HepG2 (cell line): ENCODE results near the gene GRM8.

Experiments used
- CC2D1A ChIP-seq: sonication (generic); formaldehyde crosslinking; IDR thresholded peaks from 2 replicates; pipeline ENCODE4 v1.8.1; 2023; ENCODE audit warnings: mild to moderate bottlenecking, missing genetic modification reagents
- EP300 ChIP-seq, 3 experiments: sonication (generic) in 1 of 3; formaldehyde crosslinking in 1 of 3; IDR thresholded peaks; 2 replicates each; pipeline versions ENCODE4 v1.5.1 to v1.6.1; 2011 to 2020; ENCODE audit warnings: low read depth in 2 of 3, low read length in 2 of 3, borderline replicate concordance in 1 of 3, improper control_type of control experiment in 1 of 3, mild to moderate bottlenecking in 1 of 3, missing genetic modification reagents in 1 of 3, moderate library complexity in 1 of 3
- HOXD1 ChIP-seq: sonication (generic); formaldehyde crosslinking; IDR thresholded peaks from 2 replicates; pipeline ENCODE4 v1.5.0; 2020; ENCODE audit warnings: missing genetic modification reagents
- KDM1A ChIP-seq: IDR thresholded peaks from 2 replicates; pipeline ENCODE4 v1.6.1; 2016; ENCODE audit warnings: missing compliant biosample characterization
- POLR2AphosphoS5 ChIP-seq: IDR thresholded peaks from 2 replicates; pipeline ENCODE4 v1.6.1; 2012; ENCODE audit warnings: low read depth, low read length
- SOX6 ChIP-seq, 2 experiments: fragments of 450-650 bp in 1 of 2; sonication (generic) in 1 of 2; formaldehyde crosslinking in 1 of 2; IDR thresholded peaks; 2 replicates each; pipeline versions ENCODE4 v1.4.0 to v1.6.1; 2017 to 2020; ENCODE audit warnings: antibody characterized with exemption in 1 of 2, mild to moderate bottlenecking in 1 of 2, missing genetic modification reagents in 1 of 2
- SP140L ChIP-seq: sonication (generic); formaldehyde crosslinking; IDR thresholded peaks from 2 replicates; pipeline ENCODE4 v1.4.0; 2020; ENCODE audit warnings: missing genetic modification reagents, borderline replicate concordance
- ZNF556 ChIP-seq: sonication (generic); formaldehyde crosslinking; IDR thresholded peaks from 2 replicates; pipeline ENCODE4 v1.4.0; 2020; ENCODE audit warnings: mild to moderate bottlenecking, missing genetic modification reagents, borderline replicate concordance
- TF ChIP-seq, protein P1 (sequence below): sonication (generic); formaldehyde crosslinking; IDR thresholded peaks from 2 replicates; pipeline ENCODE4 v1.9.0; 2022; ENCODE audit warnings: missing genetic modification reagents, mild to moderate bottlenecking, borderline replicate concordance
- TF ChIP-seq, protein P2 (sequence below): sonication (generic); formaldehyde crosslinking; IDR thresholded peaks from 2 replicates; pipeline ENCODE4 v1.5.0; 2020; ENCODE audit warnings: mild to moderate bottlenecking, missing genetic modification reagents, moderate library complexity
- TF ChIP-seq, protein P3 (sequence below), 2 experiments: IDR thresholded peaks; 2 replicates each; pipeline ENCODE4 v1.6.1; 2011 to 2012; ENCODE audit warnings: low read length in 2 of 2, borderline replicate concordance in 1 of 2, low read depth in 1 of 2, mild to moderate bottlenecking in 1 of 2, moderate library complexity in 1 of 2
- TF ChIP-seq, protein P4 (sequence below): IDR thresholded peaks from 2 replicates; pipeline ENCODE4 v1.6.1; 2018; ENCODE audit warnings: missing genetic modification reagents

DNA sequence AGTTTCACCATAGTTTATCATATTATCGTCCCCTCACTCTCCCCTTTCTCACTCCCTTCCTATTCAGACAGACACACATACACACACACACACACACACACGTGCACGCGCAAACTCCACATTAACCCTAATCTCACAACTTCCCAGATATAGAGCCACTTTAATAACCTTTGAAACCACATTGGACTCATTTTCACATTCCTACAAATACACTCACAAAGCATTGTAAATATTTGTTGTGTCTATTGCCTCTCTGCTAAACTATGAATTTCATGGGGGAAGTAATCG lies 433.6 kb downstream of the GRM8 start:
- TF ChIP-seq, protein P1, sequence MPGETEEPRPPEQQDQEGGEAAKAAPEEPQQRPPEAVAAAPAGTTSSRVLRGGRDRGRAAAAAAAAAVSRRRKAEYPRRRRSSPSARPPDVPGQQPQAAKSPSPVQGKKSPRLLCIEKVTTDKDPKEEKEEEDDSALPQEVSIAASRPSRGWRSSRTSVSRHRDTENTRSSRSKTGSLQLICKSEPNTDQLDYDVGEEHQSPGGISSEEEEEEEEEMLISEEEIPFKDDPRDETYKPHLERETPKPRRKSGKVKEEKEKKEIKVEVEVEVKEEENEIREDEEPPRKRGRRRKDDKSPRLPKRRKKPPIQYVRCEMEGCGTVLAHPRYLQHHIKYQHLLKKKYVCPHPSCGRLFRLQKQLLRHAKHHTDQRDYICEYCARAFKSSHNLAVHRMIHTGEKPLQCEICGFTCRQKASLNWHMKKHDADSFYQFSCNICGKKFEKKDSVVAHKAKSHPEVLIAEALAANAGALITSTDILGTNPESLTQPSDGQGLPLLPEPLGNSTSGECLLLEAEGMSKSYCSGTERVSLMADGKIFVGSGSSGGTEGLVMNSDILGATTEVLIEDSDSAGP (CRISPR knock-in tag): no peak
- TF ChIP-seq, protein P2, sequence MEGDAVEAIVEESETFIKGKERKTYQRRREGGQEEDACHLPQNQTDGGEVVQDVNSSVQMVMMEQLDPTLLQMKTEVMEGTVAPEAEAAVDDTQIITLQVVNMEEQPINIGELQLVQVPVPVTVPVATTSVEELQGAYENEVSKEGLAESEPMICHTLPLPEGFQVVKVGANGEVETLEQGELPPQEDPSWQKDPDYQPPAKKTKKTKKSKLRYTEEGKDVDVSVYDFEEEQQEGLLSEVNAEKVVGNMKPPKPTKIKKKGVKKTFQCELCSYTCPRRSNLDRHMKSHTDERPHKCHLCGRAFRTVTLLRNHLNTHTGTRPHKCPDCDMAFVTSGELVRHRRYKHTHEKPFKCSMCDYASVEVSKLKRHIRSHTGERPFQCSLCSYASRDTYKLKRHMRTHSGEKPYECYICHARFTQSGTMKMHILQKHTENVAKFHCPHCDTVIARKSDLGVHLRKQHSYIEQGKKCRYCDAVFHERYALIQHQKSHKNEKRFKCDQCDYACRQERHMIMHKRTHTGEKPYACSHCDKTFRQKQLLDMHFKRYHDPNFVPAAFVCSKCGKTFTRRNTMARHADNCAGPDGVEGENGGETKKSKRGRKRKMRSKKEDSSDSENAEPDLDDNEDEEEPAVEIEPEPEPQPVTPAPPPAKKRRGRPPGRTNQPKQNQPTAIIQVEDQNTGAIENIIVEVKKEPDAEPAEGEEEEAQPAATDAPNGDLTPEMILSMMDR (CRISPR knock-in tag): no peak
- TF ChIP-seq, protein P3, sequence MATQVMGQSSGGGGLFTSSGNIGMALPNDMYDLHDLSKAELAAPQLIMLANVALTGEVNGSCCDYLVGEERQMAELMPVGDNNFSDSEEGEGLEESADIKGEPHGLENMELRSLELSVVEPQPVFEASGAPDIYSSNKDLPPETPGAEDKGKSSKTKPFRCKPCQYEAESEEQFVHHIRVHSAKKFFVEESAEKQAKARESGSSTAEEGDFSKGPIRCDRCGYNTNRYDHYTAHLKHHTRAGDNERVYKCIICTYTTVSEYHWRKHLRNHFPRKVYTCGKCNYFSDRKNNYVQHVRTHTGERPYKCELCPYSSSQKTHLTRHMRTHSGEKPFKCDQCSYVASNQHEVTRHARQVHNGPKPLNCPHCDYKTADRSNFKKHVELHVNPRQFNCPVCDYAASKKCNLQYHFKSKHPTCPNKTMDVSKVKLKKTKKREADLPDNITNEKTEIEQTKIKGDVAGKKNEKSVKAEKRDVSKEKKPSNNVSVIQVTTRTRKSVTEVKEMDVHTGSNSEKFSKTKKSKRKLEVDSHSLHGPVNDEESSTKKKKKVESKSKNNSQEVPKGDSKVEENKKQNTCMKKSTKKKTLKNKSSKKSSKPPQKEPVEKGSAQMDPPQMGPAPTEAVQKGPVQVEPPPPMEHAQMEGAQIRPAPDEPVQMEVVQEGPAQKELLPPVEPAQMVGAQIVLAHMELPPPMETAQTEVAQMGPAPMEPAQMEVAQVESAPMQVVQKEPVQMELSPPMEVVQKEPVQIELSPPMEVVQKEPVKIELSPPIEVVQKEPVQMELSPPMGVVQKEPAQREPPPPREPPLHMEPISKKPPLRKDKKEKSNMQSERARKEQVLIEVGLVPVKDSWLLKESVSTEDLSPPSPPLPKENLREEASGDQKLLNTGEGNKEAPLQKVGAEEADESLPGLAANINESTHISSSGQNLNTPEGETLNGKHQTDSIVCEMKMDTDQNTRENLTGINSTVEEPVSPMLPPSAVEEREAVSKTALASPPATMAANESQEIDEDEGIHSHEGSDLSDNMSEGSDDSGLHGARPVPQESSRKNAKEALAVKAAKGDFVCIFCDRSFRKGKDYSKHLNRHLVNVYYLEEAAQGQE (IDR thresholded peaks at IDR 0.05; ENCODE audit: borderline replicate concordance in 1 of 2, low read depth in 1 of 2, low read length in 2 of 2): no peak
- TF ChIP-seq POLR2AphosphoS5: no peak
- TF ChIP-seq SOX6 (IDR thresholded peaks at IDR 0.05): no peak
- TF ChIP-seq SOX6 (CRISPR knock-in tag; IDR thresholded peaks at IDR 0.05): no peak
- no peak for TF ChIP-seq SP140L (CRISPR knock-in tag)
- TF ChIP-seq KDM1A (CRISPR knock-in tag): no peak
- TF ChIP-seq EP300 (IDR thresholded peaks at IDR 0.05; ENCODE audit: low read depth in 2 of 2, low read length in 2 of 2): no peak
- no peak for TF ChIP-seq EP300 (CRISPR knock-in tag; IDR thresholded peaks at IDR 0.05; ENCODE audit: borderline replicate concordance)
- no peak for TF ChIP-seq ZNF556 (CRISPR knock-in tag)
- TF ChIP-seq, protein P4, sequence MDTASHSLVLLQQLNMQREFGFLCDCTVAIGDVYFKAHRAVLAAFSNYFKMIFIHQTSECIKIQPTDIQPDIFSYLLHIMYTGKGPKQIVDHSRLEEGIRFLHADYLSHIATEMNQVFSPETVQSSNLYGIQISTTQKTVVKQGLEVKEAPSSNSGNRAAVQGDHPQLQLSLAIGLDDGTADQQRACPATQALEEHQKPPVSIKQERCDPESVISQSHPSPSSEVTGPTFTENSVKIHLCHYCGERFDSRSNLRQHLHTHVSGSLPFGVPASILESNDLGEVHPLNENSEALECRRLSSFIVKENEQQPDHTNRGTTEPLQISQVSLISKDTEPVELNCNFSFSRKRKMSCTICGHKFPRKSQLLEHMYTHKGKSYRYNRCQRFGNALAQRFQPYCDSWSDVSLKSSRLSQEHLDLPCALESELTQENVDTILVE (CRISPR knock-in tag): no peak
- TF ChIP-seq CC2D1A (CRISPR knock-in tag): no peak
- TF ChIP-seq HOXD1 (CRISPR knock-in tag): no peak
